ENCODE measurements around the gene USP50. TPM values are rescaled to one million over a fixed set of nuclear protein-coding genes. Genes with fewer than 3 reads are reported as not detected.

Gene USP50
- total RNA-seq, 4 donors from 2014 or later, result not detected

DNA sequence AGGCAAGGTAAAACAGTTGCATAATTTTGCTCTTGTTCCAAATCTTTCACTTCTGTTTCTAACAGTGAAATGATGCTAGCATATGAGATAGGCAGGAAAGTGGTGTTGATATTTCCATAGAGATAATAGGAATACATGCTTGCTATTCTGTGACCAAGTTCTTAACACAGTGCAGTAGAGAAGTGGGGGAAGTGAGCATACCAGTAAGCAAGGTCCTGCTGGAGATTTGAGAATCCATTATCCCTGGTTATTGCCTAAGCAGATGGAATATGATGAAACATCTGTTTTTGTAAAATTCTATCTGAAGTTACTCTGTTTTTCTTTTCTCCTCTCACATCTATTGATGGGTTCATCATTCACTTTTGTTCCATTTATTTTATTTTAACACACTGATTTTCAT is 93.5 kb downstream of the USP50 start:
- H3K4me3 ChIP-seq (ENCODE audit: low read depth, poor library complexity, severe bottlenecking), result no peak overlapping the region
- no peak for DNase-seq (ENCODE audit: low spot score in 2 of 2)
- intact Hi-C loops (cut with DNase I; ENCODE audit: low total_unique reads), result no loop called here
- TF ChIP-seq POLR2A (IDR thresholded peaks at IDR 0.05), result no peak
- no peak for TF ChIP-seq CTCF (IDR thresholded peaks at IDR 0.05)

Other genes starting within 250 kb of the USP50 start
- gene GABPB1, start 191.5 kb downstream of the USP50 start, total RNA-seq, result 10 to 100 TPM; 16.9 to 20.2 (median 17.8) TPM
- gene USP8, start 122.3 kb downstream of the USP50 start, total RNA-seq, result 10 to 100 TPM; 34.8 to 67.0 (median 44.7) TPM
- 10 to 100 TPM; 31.3 to 63.8 (median 41.9) TPM for gene TRPM7, start 140.1 kb upstream of the USP50 start, total RNA-seq
- gene SPPL2A, start 219.0 kb upstream of the USP50 start, total RNA-seq, result 100 to 1,000 TPM; 116 to 404 (median 151) TPM

Measured in lower leg skin (tissue), 4 donors.